K562 (cell line): ENCODE data around the gene NINL. TPM values are rescaled to one million over a fixed set of nuclear protein-coding genes. Genes with fewer than 3 reads are reported as not detected.
A peak's percentile ranks its signal among the peaks of the same experiment; 100 is the strongest.

Experiments
- ARHGAP35 ChIP-seq: fragments of 450-650 bp; IDR thresholded peaks from 2 replicates; pipeline ENCODE4 v1.6.1; 2018; ENCODE audit not compliant: partially characterized antibody
- CCNT2 ChIP-seq: IDR thresholded peaks from 2 replicates; pipeline ENCODE4 v1.6.1; 2011; ENCODE audit warnings: borderline replicate concordance, low read depth, mild to moderate bottlenecking, moderate library complexity, mixed read lengths, low read length; ENCODE audit not compliant: insufficient read length; ENCODE audit errors: extremely low read depth
- CREM ChIP-seq: IDR thresholded peaks from 2 replicates; pipeline ENCODE4 v1.6.1; 2014; ENCODE audit warnings: antibody characterized with exemption, low read depth
- EP300 ChIP-seq: IDR thresholded peaks from 2 replicates; pipeline ENCODE4 v1.6.1; 2012; ENCODE audit warnings: low read length, improper control_type of control experiment
- ILK ChIP-seq: fragments of 450-650 bp; IDR thresholded peaks from 2 replicates; pipeline ENCODE4 v1.6.1; 2016; ENCODE audit warnings: missing genetic modification characterization, low read depth, mild to moderate bottlenecking, missing compliant biosample characterization, moderate library complexity, borderline replicate concordance
- JUNB ChIP-seq: fragments of 450-650 bp; formaldehyde crosslinking; conservative IDR thresholded peaks from 2 replicates; pipeline ENCODE4 v1.4.0; 2020; ENCODE audit warnings: mild to moderate bottlenecking
- MAFK ChIP-seq: IDR thresholded peaks from 2 replicates; pipeline ENCODE4 v1.6.1; 2011; ENCODE audit warnings: low read length, improper control_type of control experiment
- MXI1 ChIP-seq: IDR thresholded peaks from 2 replicates; pipeline ENCODE4 v1.6.1; 2011; ENCODE audit warnings: low read depth, mild to moderate bottlenecking, improper control_type of control experiment, low read length
- PHB ChIP-seq: fragments of 250-450 bp; sonication (Bioruptor Pico); IDR thresholded peaks from 2 replicates; pipeline ENCODE4 v1.5.0; 2021
- RBM34 ChIP-seq: fragments of 200-400 bp; formaldehyde crosslinking; IDR thresholded peaks from 2 replicates; pipeline ENCODE4 v1.6.1; 2018; ENCODE audit warnings: low read length, borderline replicate concordance; ENCODE audit not compliant: insufficient read depth
- TEAD2 ChIP-seq: fragments of 450-650 bp; IDR thresholded peaks from 2 replicates; pipeline ENCODE4 v1.6.1; 2016; ENCODE audit warnings: missing genetic modification characterization, control low read depth, missing compliant biosample characterization
- ZFPM2 ChIP-seq: fragments of 250-450 bp; sonication (Bioruptor Pico); IDR thresholded peaks from 2 replicates; pipeline ENCODE4 v1.5.1; 2022; ENCODE audit warnings: mild to moderate bottlenecking
- ZNF212 ChIP-seq: fragments of 450-650 bp; formaldehyde crosslinking; IDR thresholded peaks from 2 replicates; pipeline ENCODE4 v1.4.0; 2020; ENCODE audit warnings: mild to moderate bottlenecking
- polyA plus RNA-seq, 8 experiments: library from polyadenylated mRNA; depleted of rRNA in 4 of 8; stranded (reverse) in 5 of 8; unstranded in 3 of 8; fragments of >200 nt; fragmentation: Nextera tagmentation in 2 of 8; fragmentation: Illumina TruSeq in 1 of 8; extraction: Ambion mirVana in 2 of 8; extraction: Trizol in 1 of 8; gene quantifications; 2 replicates each; pipeline versions ENCODE4 v1.2.1 to v1.2.3, GENCODE V29; 2011 to 2014; ENCODE audit warnings: inconsistent platforms in 1 of 8, missing spikeins in 1 of 8
- total RNA-seq, 7 experiments: library from RNA; depleted of rRNA in 6 of 7; stranded (reverse); fragments of >200 nt in 6 of 7; fragmentation: Illumina TruSeq in 2 of 7; extraction: Trizol in 2 of 7; gene quantifications; 2 replicates each; pipeline versions ENCODE4 v1.2.1 to v1.2.3, GENCODE V29; 2011 to 2021; ENCODE audit warnings: low replicate concordance in 1 of 7
- TF ChIP-seq, protein P1 (sequence below): fragments of 450-650 bp; formaldehyde crosslinking; IDR thresholded peaks from 2 replicates; pipeline ENCODE4 v1.4.0; 2020; ENCODE audit warnings: mild to moderate bottlenecking, moderate library complexity
- TF ChIP-seq, protein P2 (sequence below), 2 experiments: fragments of 200-800 bp in 1 of 2; sonication (Bioruptor generic) in 1 of 2; sonication (generic) in 1 of 2; formaldehyde crosslinking in 1 of 2; IDR thresholded peaks in 1 of 2; conservative IDR thresholded peaks in 1 of 2; 2 replicates each; pipeline versions ENCODE4 v1.5.0 to v1.6.1; 2016 to 2020; ENCODE audit warnings: missing compliant biosample characterization in 1 of 2, missing genetic modification characterization in 1 of 2, missing genetic modification reagents in 1 of 2
- TF ChIP-seq, protein P3 (sequence below): fragments of 450-650 bp; IDR thresholded peaks from one replicate; pipeline ENCODE4 v1.6.1; 2018; ENCODE audit warnings: mild to moderate bottlenecking, moderate library complexity; ENCODE audit not compliant: partially characterized antibody
- TF ChIP-seq, protein P4 (sequence below): sonication (generic); formaldehyde crosslinking; IDR thresholded peaks from 2 replicates; pipeline ENCODE4 v1.8.1; 2022; ENCODE audit warnings: missing genetic modification reagents
- TF ChIP-seq, protein P5 (sequence below): sonication (generic); formaldehyde crosslinking; IDR thresholded peaks from 2 replicates; pipeline ENCODE4 v1.8.0; 2022; ENCODE audit warnings: mild to moderate bottlenecking, missing genetic modification reagents
- TF ChIP-seq, protein P6 (sequence below): fragments of 450-650 bp; IDR thresholded peaks from 2 replicates; pipeline ENCODE4 v1.6.1; 2016; ENCODE audit warnings: missing biosample characterization, missing genetic modification characterization

NINL gene
- total and polyA plus RNA-seq, 9 of the 15 experiments (the other 6 are each of a cell fraction or from before 2014, with no cell fraction given) = 0.03 to 0.22 (median 0.05) TPM; not detected in 5

DNA sequence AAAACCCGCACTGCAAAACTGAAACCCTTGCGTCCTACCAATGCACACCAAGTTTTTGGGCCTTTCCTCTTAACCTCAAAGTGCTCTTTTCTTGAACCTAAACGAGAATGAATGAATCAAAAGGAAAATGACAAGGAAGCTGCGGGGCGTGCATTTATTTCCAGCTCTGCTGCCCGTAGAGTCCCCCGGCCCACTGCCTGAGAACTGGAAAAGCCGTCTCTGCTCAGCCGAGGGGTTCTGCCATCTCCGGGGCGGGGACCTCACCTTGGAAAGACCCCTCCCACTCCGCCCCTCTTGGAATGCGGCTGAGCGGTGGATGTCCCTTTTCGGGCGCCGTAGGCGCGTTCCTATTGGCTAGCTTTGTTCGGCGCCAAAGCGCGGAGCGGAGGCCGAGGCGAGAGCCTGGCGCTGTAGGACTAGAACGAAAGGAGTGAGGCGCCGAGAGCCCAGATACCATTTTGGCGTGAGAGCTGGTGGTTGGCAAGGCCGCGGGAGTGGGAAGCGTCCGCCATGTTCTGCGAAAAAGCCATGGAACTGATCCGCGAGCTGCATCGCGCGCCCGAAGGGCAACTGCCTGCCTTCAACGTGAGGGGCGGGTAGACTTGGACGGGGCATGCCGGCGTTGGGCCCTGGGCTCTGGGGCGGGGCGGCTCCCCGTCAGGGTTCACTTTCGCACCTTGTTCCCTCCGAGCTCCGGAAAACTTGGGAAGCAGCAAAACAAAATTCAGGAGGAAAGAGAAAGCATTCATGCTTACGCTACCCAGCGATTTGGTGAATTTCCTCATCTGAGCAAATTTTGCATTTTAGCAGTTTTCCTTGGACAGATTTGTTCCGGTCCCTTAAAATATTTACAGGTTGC lies 177.8 kb downstream of the NINL start, which contains the start of gene GINS1 (continued):
- TF ChIP-seq, protein P1, sequence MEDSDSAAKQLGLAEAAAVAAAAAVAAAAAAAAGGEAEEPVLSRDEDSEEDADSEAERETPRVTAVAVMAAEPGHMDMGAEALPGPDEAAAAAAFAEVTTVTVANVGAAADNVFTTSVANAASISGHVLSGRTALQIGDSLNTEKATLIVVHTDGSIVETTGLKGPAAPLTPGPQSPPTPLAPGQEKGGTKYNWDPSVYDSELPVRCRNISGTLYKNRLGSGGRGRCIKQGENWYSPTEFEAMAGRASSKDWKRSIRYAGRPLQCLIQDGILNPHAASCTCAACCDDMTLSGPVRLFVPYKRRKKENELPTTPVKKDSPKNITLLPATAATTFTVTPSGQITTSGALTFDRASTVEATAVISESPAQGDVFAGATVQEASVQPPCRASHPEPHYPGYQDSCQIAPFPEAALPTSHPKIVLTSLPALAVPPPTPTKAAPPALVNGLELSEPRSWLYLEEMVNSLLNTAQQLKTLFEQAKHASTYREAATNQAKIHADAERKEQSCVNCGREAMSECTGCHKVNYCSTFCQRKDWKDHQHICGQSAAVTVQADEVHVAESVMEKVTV (CRISPR knock-in tag) = no peak
- TF ChIP-seq, protein P2, sequence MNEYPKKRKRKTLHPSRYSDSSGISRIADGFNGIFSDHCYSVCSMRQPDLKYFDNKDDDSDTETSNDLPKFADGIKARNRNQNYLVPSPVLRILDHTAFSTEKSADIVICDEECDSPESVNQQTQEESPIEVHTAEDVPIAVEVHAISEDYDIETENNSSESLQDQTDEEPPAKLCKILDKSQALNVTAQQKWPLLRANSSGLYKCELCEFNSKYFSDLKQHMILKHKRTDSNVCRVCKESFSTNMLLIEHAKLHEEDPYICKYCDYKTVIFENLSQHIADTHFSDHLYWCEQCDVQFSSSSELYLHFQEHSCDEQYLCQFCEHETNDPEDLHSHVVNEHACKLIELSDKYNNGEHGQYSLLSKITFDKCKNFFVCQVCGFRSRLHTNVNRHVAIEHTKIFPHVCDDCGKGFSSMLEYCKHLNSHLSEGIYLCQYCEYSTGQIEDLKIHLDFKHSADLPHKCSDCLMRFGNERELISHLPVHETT (CRISPR knock-in tag; conservative IDR thresholded peaks at IDR 0.05 in 1 of 2, IDR thresholded peaks at IDR 0.05 in 1 of 2) = no peak
- no peak for TF ChIP-seq JUNB (CRISPR knock-in tag)
- no peak for TF ChIP-seq RBM34
- no peak for TF ChIP-seq MAFK
- TF ChIP-seq MXI1 = no peak
- TF ChIP-seq PHB (CRISPR knock-in tag) = no peak
- TF ChIP-seq CREM = peak; percentile 31; the same call in 1 of the 2 replicates
- no peak for TF ChIP-seq CCNT2
- TF ChIP-seq, protein P3, sequence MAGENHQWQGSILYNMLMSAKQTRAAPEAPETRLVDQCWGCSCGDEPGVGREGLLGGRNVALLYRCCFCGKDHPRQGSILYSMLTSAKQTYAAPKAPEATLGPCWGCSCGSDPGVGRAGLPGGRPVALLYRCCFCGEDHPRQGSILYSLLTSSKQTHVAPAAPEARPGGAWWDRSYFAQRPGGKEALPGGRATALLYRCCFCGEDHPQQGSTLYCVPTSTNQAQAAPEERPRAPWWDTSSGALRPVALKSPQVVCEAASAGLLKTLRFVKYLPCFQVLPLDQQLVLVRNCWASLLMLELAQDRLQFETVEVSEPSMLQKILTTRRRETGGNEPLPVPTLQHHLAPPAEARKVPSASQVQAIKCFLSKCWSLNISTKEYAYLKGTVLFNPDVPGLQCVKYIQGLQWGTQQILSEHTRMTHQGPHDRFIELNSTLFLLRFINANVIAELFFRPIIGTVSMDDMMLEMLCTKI = no peak
- no peak for TF ChIP-seq ARHGAP35
- peak; percentile 86 for TF ChIP-seq TEAD2 (tag)
- TF ChIP-seq, protein P4, sequence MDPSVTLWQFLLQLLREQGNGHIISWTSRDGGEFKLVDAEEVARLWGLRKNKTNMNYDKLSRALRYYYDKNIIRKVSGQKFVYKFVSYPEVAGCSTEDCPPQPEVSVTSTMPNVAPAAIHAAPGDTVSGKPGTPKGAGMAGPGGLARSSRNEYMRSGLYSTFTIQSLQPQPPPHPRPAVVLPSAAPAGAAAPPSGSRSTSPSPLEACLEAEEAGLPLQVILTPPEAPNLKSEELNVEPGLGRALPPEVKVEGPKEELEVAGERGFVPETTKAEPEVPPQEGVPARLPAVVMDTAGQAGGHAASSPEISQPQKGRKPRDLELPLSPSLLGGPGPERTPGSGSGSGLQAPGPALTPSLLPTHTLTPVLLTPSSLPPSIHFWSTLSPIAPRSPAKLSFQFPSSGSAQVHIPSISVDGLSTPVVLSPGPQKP = no peak
- TF ChIP-seq, protein P5, sequence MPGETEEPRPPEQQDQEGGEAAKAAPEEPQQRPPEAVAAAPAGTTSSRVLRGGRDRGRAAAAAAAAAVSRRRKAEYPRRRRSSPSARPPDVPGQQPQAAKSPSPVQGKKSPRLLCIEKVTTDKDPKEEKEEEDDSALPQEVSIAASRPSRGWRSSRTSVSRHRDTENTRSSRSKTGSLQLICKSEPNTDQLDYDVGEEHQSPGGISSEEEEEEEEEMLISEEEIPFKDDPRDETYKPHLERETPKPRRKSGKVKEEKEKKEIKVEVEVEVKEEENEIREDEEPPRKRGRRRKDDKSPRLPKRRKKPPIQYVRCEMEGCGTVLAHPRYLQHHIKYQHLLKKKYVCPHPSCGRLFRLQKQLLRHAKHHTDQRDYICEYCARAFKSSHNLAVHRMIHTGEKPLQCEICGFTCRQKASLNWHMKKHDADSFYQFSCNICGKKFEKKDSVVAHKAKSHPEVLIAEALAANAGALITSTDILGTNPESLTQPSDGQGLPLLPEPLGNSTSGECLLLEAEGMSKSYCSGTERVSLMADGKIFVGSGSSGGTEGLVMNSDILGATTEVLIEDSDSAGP = no peak
- TF ChIP-seq ILK (tag) = no peak
- no peak for TF ChIP-seq EP300
- TF ChIP-seq, protein P6, sequence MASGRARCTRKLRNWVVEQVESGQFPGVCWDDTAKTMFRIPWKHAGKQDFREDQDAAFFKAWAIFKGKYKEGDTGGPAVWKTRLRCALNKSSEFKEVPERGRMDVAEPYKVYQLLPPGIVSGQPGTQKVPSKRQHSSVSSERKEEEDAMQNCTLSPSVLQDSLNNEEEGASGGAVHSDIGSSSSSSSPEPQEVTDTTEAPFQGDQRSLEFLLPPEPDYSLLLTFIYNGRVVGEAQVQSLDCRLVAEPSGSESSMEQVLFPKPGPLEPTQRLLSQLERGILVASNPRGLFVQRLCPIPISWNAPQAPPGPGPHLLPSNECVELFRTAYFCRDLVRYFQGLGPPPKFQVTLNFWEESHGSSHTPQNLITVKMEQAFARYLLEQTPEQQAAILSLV = no peak
- no peak for TF ChIP-seq ZFPM2 (CRISPR knock-in tag)
- TF ChIP-seq ZNF212 = no peak
